ENCODE results near the gene RASL10B.
A peak's percentile ranks its signal among the peaks of the same experiment; 100 is the strongest.
"Not testable (repeated sequence)": the region's sequence is repeated elsewhere in the genome, so short reads cannot be mapped to it uniquely, and the experiment has no call there.

RASL10B gene

GRCh38 chr17:35743626-35744328, 12.3 kb downstream of the RASL10B start:
- Mint-ChIP-seq H3K27me3 (peaks cover 42% of the 10 kb centered on the region), H3K27ac (no peak overlapping the region), H3K36me3 (ENCODE audit: low read depth) (no peaks in the 10 kb centered on the region), H3K4me3 (no peak overlapping the region), H3K4me1 (ENCODE audit: low read depth) (peaks cover 16% of the 10 kb centered on the region), H3K9me3 (no peaks in the 10 kb centered on the region)

- peaks cover 26% of the 10 kb centered on the region for H3K4me1 Mint-ChIP-seq (ENCODE audit: low read depth)
- H3K27ac Mint-ChIP-seq = no peak overlapping the region
- H3K36me3 Mint-ChIP-seq (ENCODE audit: low read depth) = no peaks in the 10 kb centered on the region
- H3K27me3 Mint-ChIP-seq = peaks cover 48% of the 10 kb centered on the region
- H3K4me3 Mint-ChIP-seq = no peak overlapping the region
- no peaks in the 10 kb centered on the region for H3K9me3 Mint-ChIP-seq
These were observed 13.4 kb downstream of the RASL10B start for GRCh38 chr17:35744830-35745229.

DNA sequence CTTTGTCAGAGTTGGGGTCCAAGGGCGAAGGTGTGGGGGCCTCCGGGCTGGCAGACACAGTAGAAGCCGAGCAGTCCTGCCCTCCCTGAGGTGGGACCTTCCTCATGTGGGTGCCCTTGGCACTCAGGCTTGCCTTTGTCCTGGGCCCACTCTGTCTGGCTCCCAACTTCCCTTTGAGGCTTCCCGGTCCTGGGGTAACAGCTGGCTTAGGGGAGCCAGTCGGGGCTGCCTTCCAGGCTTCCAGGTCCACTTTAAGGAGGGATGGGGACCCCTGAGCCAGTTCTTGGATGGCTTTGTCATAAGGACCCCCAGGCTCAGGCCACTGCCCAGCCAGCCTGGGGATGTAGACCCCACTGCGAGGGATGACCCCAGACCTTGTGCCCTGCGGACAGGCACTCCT, 13.8 kb downstream of the RASL10B start:
- Mint-ChIP-seq H3K27me3 (peaks cover 48% of the 10 kb centered on the region), H3K4me1 (ENCODE audit: low read depth) (peaks cover 29% of the 10 kb centered on the region), H3K36me3 (ENCODE audit: low read depth) (no peaks in the 10 kb centered on the region)

DNA sequence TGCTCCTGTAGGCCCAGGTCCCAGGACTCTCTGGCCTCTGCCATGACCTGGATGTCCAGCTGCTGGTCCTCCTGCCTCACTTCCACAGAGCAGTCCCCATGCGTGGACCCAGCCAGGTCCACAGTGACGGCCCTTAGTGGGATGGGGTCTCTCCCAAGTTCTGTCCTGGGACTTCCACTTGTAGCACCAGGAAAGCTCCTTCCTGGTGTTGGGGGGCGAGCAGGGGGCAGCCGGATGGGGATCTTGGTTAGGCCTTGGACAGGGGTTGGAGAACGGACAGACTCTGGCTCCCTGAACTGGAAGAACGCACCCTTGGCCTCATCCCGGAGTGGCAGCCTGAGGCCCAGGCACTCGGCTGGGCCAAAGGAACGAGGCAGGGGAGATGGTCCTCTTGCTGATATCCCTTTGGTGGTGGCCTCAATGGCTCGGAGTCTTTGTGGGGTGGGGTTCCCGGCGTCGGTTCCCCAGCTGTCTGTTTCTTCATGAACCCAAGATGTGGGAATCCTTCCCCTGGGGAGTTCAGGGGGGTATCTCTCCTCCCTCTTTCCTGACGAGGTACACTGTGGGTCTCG, 14.4 kb downstream of the RASL10B start:
- Mint-ChIP-seq H3K4me3 (no peak overlapping the region), H3K9me3 (no peaks in the 10 kb centered on the region), H3K27me3 (peaks cover 50% of the 10 kb centered on the region), H3K4me1 (ENCODE audit: low read depth) (peaks cover 33% of the 10 kb centered on the region), H3K27ac (no peak overlapping the region), H3K36me3 (ENCODE audit: low read depth) (no peaks in the 10 kb centered on the region)

More for the DNA sequence above, 13.8 kb downstream of the RASL10B start:
- Mint-ChIP-seq H3K4me3 (no peak overlapping the region), H3K9me3 (no peaks in the 10 kb centered on the region), H3K27ac (no peak overlapping the region)

DNA sequence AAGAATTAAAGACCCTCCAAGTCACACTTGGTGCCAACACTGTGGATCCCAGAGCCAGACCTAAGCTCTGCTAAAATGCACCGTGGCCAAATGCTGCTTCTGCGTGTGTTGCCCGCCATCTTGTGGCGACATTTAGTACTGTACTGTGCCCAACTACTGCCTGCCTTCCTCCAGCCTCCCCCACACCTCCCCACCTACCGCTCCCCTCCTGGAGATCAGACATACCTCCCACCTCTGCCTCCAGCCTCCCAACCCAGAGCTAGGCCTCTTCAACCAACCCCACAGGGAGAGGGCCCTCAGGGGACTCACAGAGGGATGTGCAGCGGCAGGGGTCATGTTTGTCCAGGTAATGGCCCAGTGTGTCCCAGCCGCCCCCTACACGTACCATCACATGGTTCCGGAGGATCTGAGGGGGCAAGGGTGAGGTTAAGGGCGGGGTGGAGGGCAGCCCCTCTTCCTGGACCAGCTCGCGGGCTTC, 16.1 kb downstream of the RASL10B start:
- Mint-ChIP-seq H3K36me3 (ENCODE audit: low read depth) (no peaks in the 10 kb centered on the region), H3K4me3 (no peak overlapping the region), H3K9me3 (no peaks in the 10 kb centered on the region), H3K27ac (no peak overlapping the region), H3K27me3 (peaks cover 47% of the 10 kb centered on the region), H3K4me1 (ENCODE audit: low read depth) (peaks cover 29% of the 10 kb centered on the region)

DNA sequence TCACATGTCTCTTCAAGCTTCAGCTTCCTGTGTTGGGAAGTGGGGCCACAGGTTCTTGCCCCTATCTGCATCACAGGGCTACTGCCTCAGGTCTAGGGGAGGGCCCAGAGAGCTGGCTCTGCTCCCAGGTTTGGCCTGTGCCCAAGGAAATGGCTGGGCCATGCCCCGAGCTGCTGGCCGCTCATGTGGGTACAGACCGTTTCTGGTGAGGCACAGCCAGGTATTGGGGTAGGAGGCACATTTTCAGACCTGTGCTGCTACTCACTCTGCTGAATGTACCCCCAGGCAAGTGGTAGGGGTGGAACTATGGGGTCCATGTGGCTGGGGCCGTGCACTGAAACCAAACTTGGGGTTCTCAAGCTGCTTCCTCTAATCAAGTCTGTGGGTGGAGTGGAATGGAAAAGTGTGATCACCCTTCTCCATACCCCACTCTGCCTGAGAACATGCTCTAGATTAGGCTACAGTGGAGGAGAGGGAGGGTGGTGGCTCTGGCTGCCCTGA, 17.0 kb downstream of the RASL10B start:
- H3K9me3 Mint-ChIP-seq = no peaks in the 10 kb centered on the region
- H3K4me1 Mint-ChIP-seq (ENCODE audit: low read depth) = peaks cover 29% of the 10 kb centered on the region
- H3K4me3 Mint-ChIP-seq = peak overlapping the region; percentile 30
- H3K36me3 Mint-ChIP-seq (ENCODE audit: low read depth) = no peaks in the 10 kb centered on the region
- H3K27ac Mint-ChIP-seq = peak overlapping the region; percentile 80
- peaks cover 51% of the 10 kb centered on the region for H3K27me3 Mint-ChIP-seq

- peaks cover 46% of the 10 kb centered on the region for H3K27me3 Mint-ChIP-seq
- peaks cover 29% of the 10 kb centered on the region for H3K4me1 Mint-ChIP-seq (ENCODE audit: low read depth)
- H3K27ac Mint-ChIP-seq = no peak overlapping the region
These were observed 17.5 kb downstream of the RASL10B start for GRCh38 chr17:35748979-35749378.

DNA sequence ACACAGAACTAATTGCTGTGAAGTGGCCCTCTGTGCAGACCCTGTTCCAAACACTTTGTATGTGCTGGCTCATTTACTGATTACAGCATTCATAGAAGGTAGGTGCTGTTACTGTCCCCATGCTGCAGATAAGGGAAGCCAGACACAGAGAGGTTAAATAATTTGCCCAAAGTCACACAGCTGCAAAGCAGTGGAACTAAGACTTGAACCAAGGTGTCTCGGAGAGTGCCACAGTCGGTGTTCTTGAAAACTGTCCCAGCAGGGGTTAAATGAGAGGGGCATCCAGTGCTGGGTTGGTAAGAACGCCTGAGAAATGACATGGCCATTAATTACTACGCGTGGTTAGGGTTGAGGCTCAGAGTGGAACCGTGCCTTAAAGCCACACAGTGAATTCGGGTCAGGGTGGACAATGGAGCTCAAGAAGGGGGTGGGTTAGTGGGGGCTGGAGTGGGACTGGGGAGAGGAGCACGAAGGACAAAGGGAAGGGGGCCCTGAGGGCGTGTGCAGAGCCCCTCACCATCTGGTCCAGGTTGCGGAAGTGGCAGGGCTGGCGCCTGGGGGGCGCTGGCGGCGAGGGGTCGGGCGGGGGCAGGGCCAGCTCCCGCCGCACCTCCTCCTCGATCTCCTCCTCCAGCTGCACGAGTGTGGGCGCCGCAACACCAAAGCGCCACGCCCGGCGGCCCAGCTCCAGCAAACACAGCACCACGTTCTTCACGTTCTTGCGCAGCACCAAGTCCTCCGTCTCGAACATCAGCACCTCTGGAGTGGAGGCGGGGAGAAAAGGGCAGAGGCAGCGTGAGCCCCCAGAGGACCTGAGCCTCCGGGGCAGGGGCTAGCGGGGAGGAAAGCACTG, 18.3 kb downstream of the RASL10B start:
- Mint-ChIP-seq H3K27ac (no peak overlapping the region), H3K4me3 (peak overlapping the region; percentile 60), H3K4me1 (ENCODE audit: low read depth) (peaks cover 29% of the 10 kb centered on the region), H3K9me3 (no peaks in the 10 kb centered on the region), H3K27me3 (peaks cover 40% of the 10 kb centered on the region), H3K36me3 (ENCODE audit: low read depth) (no peaks in the 10 kb centered on the region)

More at GRCh38 chr17:35748979-35749378, 17.5 kb downstream of the RASL10B start:
- Mint-ChIP-seq H3K4me3 (no peak overlapping the region), H3K36me3 (ENCODE audit: low read depth) (no peaks in the 10 kb centered on the region), H3K9me3 (no peaks in the 10 kb centered on the region)

GRCh38 chr17:35750526-35751395, 19.3 kb downstream of the RASL10B start:
- H3K27me3 Mint-ChIP-seq = peaks cover 40% of the 10 kb centered on the region
- H3K9me3 Mint-ChIP-seq = no peaks in the 10 kb centered on the region
- no peaks in the 10 kb centered on the region for H3K36me3 Mint-ChIP-seq (ENCODE audit: low read depth)
- H3K27ac Mint-ChIP-seq = no peak overlapping the region
- H3K4me1 Mint-ChIP-seq (ENCODE audit: low read depth) = peaks cover 29% of the 10 kb centered on the region
- peak overlapping the region; percentile 60 for H3K4me3 Mint-ChIP-seq

- not testable (repeated sequence) for H3K36me3 Mint-ChIP-seq (ENCODE audit: low read depth); H3K9me3 Mint-ChIP-seq; H3K4me3 Mint-ChIP-seq; H3K27ac Mint-ChIP-seq
- Mint-ChIP-seq H3K4me1 (ENCODE audit: low read depth) (peaks cover 29% of the 10 kb centered on the region), H3K27me3 (peaks cover 40% of the 10 kb centered on the region)
These were observed 20.1 kb downstream of the RASL10B start for GRCh38 chr17:35751541-35751940.

DNA sequence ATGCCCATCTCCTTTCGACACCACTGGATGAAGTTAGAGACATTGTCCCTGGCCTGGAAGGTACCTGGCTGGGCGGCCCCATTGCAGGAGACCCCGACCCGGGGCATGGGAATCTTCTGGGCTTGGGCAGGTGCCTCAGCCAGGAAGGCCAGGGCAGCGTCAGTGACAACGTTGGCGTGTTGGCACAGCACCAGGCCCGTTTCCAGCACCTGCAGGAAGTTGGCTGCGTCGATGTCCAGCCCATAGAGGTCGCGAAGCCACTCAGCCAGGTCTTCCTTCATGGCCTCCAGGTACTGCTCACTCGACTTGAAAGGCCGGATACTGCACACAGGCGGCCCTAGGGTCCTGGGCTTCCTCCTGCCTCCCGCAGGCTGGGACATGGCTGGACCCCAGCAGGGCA, 21.0 kb downstream of the RASL10B start:
- H3K4me1 Mint-ChIP-seq (ENCODE audit: low read depth) = peaks cover 29% of the 10 kb centered on the region
- no peaks in the 10 kb centered on the region for H3K36me3 Mint-ChIP-seq (ENCODE audit: low read depth)
- no peak overlapping the region for H3K27ac Mint-ChIP-seq
- H3K27me3 Mint-ChIP-seq = peaks cover 40% of the 10 kb centered on the region
- no peaks in the 10 kb centered on the region for H3K9me3 Mint-ChIP-seq
- no peak overlapping the region for H3K4me3 Mint-ChIP-seq

- no peaks in the 10 kb centered on the region for H3K9me3 Mint-ChIP-seq
- peaks cover 40% of the 10 kb centered on the region for H3K27me3 Mint-ChIP-seq
- H3K27ac Mint-ChIP-seq = no peak within 1 kb of the TSS
- no peaks in the 10 kb centered on the region for H3K36me3 Mint-ChIP-seq (ENCODE audit: low read depth)
- peaks cover 26% of the 10 kb centered on the region for H3K4me1 Mint-ChIP-seq (ENCODE audit: low read depth)
- no peak within 1 kb of the TSS for H3K4me3 Mint-ChIP-seq
These were observed 21.7 kb downstream of the RASL10B start, which contains the start of gene GAS2L2 for GRCh38 chr17:35752945-35753764. Gene GAS2L2, minus strand, starts transcription at chr17:35753239. Its CDS starts 389 bp downstream, at chr17:35752850.

DNA sequence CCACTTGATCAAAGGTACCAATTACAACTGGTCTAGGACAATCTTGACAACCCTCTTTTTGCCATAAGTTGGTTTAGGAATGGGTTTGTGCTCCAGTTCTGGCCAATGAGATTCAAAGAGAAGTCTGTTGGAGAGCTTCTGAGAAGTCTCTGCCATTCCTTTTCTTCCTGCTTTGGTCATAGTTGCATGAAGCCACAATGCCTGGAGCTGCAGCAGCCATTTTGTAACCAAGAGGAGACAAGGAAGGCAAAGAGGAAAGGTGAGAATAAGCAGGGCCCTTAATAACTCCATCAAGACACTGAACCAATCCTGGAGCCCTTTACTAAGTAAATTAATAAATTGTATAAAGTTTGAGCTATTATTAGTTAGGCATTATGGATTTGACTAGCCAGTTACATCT, 25.8 kb downstream of the RASL10B start:
- no peaks in the 10 kb centered on the region for H3K36me3 Mint-ChIP-seq (ENCODE audit: low read depth)
- no peaks in the 10 kb centered on the region for H3K9me3 Mint-ChIP-seq
- no peak overlapping the region for H3K4me3 Mint-ChIP-seq
- no peaks in the 10 kb centered on the region for H3K4me1 Mint-ChIP-seq (ENCODE audit: low read depth)
- H3K27ac Mint-ChIP-seq = no peak overlapping the region
- peaks cover 7% of the 10 kb centered on the region for H3K27me3 Mint-ChIP-seq

Measured in stimulated activated naive CD8-positive, alpha-beta T cell treated with anti-CD3 and anti-CD28 coated beads, Interleukin-15, Interleukin-2, amounts not matched to agents 100 ng/mL and 50 ng/mL, for 24 hours (primary cell).